Measurements from ENCODE around the gene ARID5B. TPM values are rescaled to one million over a fixed set of nuclear protein-coding genes. Genes with fewer than 3 reads are reported as not detected.

ARID5B gene
- total RNA-seq, 1 experiment from 2014 or later = 168 TPM

GRCh38 chr10:62130948-62131347, 229.4 kb downstream of the ARID5B start:
- Histone ChIP-seq H3K4me3 (ENCODE audit: low read depth, low read length) (no peak overlapping the region), H3K27me3 (replicated peaks; ENCODE audit: control insufficient read depth, insufficient read depth, low read length) (no peaks in the 10 kb centered on the region), H3K9me3 (peaks cover 8% of the 10 kb centered on the region), H3K4me1 (no peaks in the 10 kb centered on the region), H3K36me3 (ENCODE audit: control insufficient read depth, insufficient read depth, low read length) (no peaks in the 10 kb centered on the region)
- intact Hi-C loops (cut with micrococcal nuclease; ENCODE audit: unreplicated experiment) = no loop called here
- Mint-ChIP-seq H3K9me3 (ENCODE audit: unreplicated experiment) (peaks cover 24% of the 10 kb centered on the region), H3K27ac (ENCODE audit: unreplicated experiment) (no peak overlapping the region), H3K4me1 (ENCODE audit: low read depth, unreplicated experiment) (peaks cover 7% of the 10 kb centered on the region), H3K36me3 (ENCODE audit: insufficient read depth, unreplicated experiment) (no peaks in the 10 kb centered on the region), H3K27me3 (ENCODE audit: insufficient read depth, unreplicated experiment) (no peaks in the 10 kb centered on the region), H3K4me3 (ENCODE audit: unreplicated experiment) (no peak overlapping the region)
- BruUV-seq (replicated peaks) = no TSS peak
- CTCF ChIA-PET = interaction anchor here (0.6 kb wide), 1 partner anchor 1354 kb away, joined by 3 read pairs; no protein-coding TSS in a partner anchor
- POLR2A ChIA-PET = no interaction called here
- no peak for DNase-seq
- TF ChIP-seq, protein P1, sequence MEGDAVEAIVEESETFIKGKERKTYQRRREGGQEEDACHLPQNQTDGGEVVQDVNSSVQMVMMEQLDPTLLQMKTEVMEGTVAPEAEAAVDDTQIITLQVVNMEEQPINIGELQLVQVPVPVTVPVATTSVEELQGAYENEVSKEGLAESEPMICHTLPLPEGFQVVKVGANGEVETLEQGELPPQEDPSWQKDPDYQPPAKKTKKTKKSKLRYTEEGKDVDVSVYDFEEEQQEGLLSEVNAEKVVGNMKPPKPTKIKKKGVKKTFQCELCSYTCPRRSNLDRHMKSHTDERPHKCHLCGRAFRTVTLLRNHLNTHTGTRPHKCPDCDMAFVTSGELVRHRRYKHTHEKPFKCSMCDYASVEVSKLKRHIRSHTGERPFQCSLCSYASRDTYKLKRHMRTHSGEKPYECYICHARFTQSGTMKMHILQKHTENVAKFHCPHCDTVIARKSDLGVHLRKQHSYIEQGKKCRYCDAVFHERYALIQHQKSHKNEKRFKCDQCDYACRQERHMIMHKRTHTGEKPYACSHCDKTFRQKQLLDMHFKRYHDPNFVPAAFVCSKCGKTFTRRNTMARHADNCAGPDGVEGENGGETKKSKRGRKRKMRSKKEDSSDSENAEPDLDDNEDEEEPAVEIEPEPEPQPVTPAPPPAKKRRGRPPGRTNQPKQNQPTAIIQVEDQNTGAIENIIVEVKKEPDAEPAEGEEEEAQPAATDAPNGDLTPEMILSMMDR (IDR thresholded peaks at IDR 0.05; ENCODE audit: insufficient read depth in 1 of 2, low read depth in 1 of 2, low read length in 1 of 2, severe bottlenecking in 1 of 2, unreplicated experiment in 1 of 2) = no peak

- intact Hi-C loops (cut with micrococcal nuclease; ENCODE audit: unreplicated experiment) = no loop called here
- TF ChIP-seq, protein P1 (IDR thresholded peaks at IDR 0.05; ENCODE audit: insufficient read depth in 1 of 2, low read depth in 1 of 2, low read length in 1 of 2, severe bottlenecking in 1 of 2, unreplicated experiment in 1 of 2) = no peak
- peaks cover 19% of the 10 kb centered on the region for H3K9me3 Mint-ChIP-seq (ENCODE audit: unreplicated experiment)
- peaks cover 7% of the 10 kb centered on the region for H3K4me1 Mint-ChIP-seq (ENCODE audit: low read depth, unreplicated experiment)
- DNase-seq = no peak
- CTCF ChIA-PET = no interaction called here
- H3K4me3 Mint-ChIP-seq (ENCODE audit: unreplicated experiment) = no peak overlapping the region
- H3K36me3 Mint-ChIP-seq (ENCODE audit: insufficient read depth, unreplicated experiment) = no peaks in the 10 kb centered on the region
- H3K27me3 ChIP-seq (replicated peaks; ENCODE audit: control insufficient read depth, insufficient read depth, low read length) = no peaks in the 10 kb centered on the region
- H3K27me3 Mint-ChIP-seq (ENCODE audit: insufficient read depth, unreplicated experiment) = no peaks in the 10 kb centered on the region
- POLR2A ChIA-PET = no interaction called here
- no peak overlapping the region for H3K27ac Mint-ChIP-seq (ENCODE audit: unreplicated experiment)
- peaks cover 8% of the 10 kb centered on the region for H3K9me3 ChIP-seq
- H3K4me3 ChIP-seq (ENCODE audit: low read depth, low read length) = no peak overlapping the region
- H3K4me1 ChIP-seq = no peaks in the 10 kb centered on the region
- H3K36me3 ChIP-seq (ENCODE audit: control insufficient read depth, insufficient read depth, low read length) = no peaks in the 10 kb centered on the region
- no TSS peak for BruUV-seq (replicated peaks)
Observed at GRCh38 chr10:62131724-62132123, 230.2 kb downstream of the ARID5B start.

- DNase-seq = no peak
- Histone ChIP-seq H3K4me1 (no peaks in the 10 kb centered on the region), H3K36me3 (ENCODE audit: control insufficient read depth, insufficient read depth, low read length) (no peaks in the 10 kb centered on the region), H3K9me3 (peaks cover 17% of the 10 kb centered on the region), H3K27me3 (replicated peaks; ENCODE audit: control insufficient read depth, insufficient read depth, low read length) (no peaks in the 10 kb centered on the region), H3K4me3 (ENCODE audit: low read depth, low read length) (no peak overlapping the region)
- TF ChIP-seq, protein P1 (IDR thresholded peaks at IDR 0.05; ENCODE audit: insufficient read depth in 1 of 2, low read depth in 1 of 2, low read length in 1 of 2, severe bottlenecking in 1 of 2, unreplicated experiment in 1 of 2) = no peak
- Mint-ChIP-seq H3K4me3 (ENCODE audit: unreplicated experiment) (no peak overlapping the region), H3K36me3 (ENCODE audit: insufficient read depth, unreplicated experiment) (no peaks in the 10 kb centered on the region), H3K4me1 (ENCODE audit: low read depth, unreplicated experiment) (no peaks in the 10 kb centered on the region), H3K27me3 (ENCODE audit: insufficient read depth, unreplicated experiment) (no peaks in the 10 kb centered on the region), H3K9me3 (ENCODE audit: unreplicated experiment) (peaks cover 27% of the 10 kb centered on the region), H3K27ac (ENCODE audit: unreplicated experiment) (no peak overlapping the region)
- no TSS peak for BruUV-seq (replicated peaks)
- POLR2A ChIA-PET = no interaction called here
- intact Hi-C loops (cut with micrococcal nuclease; ENCODE audit: unreplicated experiment) = no loop called here
- CTCF ChIA-PET = no interaction called here
Observed at GRCh38 chr10:62133618-62134017, 232.1 kb downstream of the ARID5B start.

Measured in Caco-2 (cell line).